HT-29 (cell line): ENCODE data around the gene RPL27. TPM values are rescaled to one million over a fixed set of nuclear protein-coding genes. Genes with fewer than 3 reads are reported as not detected.
A peak's percentile ranks its signal among the peaks of the same experiment; 100 is the strongest.

Source experiments
- DNase-seq: peaks from one replicate; pipeline ENCODE4 v3.0.0-alpha.2; 2015; ENCODE audit warnings: low spot score
- total RNA-seq: library from RNA; depleted of rRNA; stranded (reverse); fragments of >200 nt; shearing (Covaris generic); gene quantifications from 2 replicates; pipeline ENCODE4 v1.2.3, GENCODE V29; 2014

Gene RPL27
- total RNA-seq, 1 experiment from 2014 or later = 1,187 TPM

- DNase-seq = peak; percentile 45
Observed at GRCh38 chr17:43020789-43021740, 22.8 kb downstream of the RPL27 start.

- peak; percentile 84 for DNase-seq
Observed at GRCh38 chr17:43021741-43022512, 23.7 kb downstream of the RPL27 start, which contains the start of gene VAT1. Gene VAT1, minus strand, starts transcription at chr17:43022385. Its CDS starts 63 bp downstream, at chr17:43022322.

- peak; percentile 89 for DNase-seq
Observed at GRCh38 chr17:43024407-43025289, 26.4 kb downstream of the RPL27 start, which contains the start of gene RND2. Gene RND2, plus strand, starts transcription at chr17:43025231. Its CDS starts 117 bp downstream, at chr17:43025348.

- DNase-seq = no peak
Observed at GRCh38 chr17:43025290-43025657, 27.1 kb downstream of the RPL27 start.

- DNase-seq = no peak
Observed at GRCh38 chr17:43025766-43026537, 27.7 kb downstream of the RPL27 start.

GRCh38 chr17:43026595-43026994 is 28.4 kb downstream of the RPL27 start:
- DNase-seq = no peak

GRCh38 chr17:43027091-43028032 is 29.1 kb downstream of the RPL27 start:
- no peak for DNase-seq

- DNase-seq = no peak
Observed at GRCh38 chr17:43028221-43028861, 30.1 kb downstream of the RPL27 start.

GRCh38 chr17:43030137-43030767 is 32.0 kb downstream of the RPL27 start:
- DNase-seq = no peak

- DNase-seq = no peak
Observed at GRCh38 chr17:43031666-43032065, 33.4 kb downstream of the RPL27 start.

- DNase-seq = no peak
Observed at GRCh38 chr17:43033948-43034881, 36.0 kb downstream of the RPL27 start.

GRCh38 chr17:43034894-43035293 is 36.7 kb downstream of the RPL27 start:
- no peak for DNase-seq

- no peak for DNase-seq
Observed at GRCh38 chr17:43039646-43040045, 41.4 kb downstream of the RPL27 start.

- DNase-seq = no peak
Observed at GRCh38 chr17:43040655-43041054, 42.4 kb downstream of the RPL27 start.

- no peak for DNase-seq
Observed at GRCh38 chr17:43042025-43042628, 43.9 kb downstream of the RPL27 start.

- no peak for DNase-seq
Observed at GRCh38 chr17:43043307-43043706, 45.1 kb downstream of the RPL27 start.

- no peak for DNase-seq
Observed at GRCh38 chr17:43044024-43044423, 45.8 kb downstream of the RPL27 start.
